Measurements from ENCODE around the gene SLC49A4. TPM values are rescaled to one million over a fixed set of nuclear protein-coding genes. Genes with fewer than 3 reads are reported as not detected.

The SLC49A4 gene
- polyA plus RNA-seq, 3 donors, result 15.7 to 16.8 (median 16.3) TPM

- no peak for DNase-seq (ENCODE audit: low read depth in 3 of 3, low spot score in 2 of 3)
Observed at GRCh38 chr3:122926811-122927210, 131.9 kb downstream of the SLC49A4 start.

GRCh38 chr3:122927726-122928125 is 132.9 kb downstream of the SLC49A4 start:
- no peak for DNase-seq (ENCODE audit: low read depth in 3 of 3, low spot score in 2 of 3)

- no peak for DNase-seq (ENCODE audit: low read depth in 3 of 3, low spot score in 2 of 3)
Observed at GRCh38 chr3:122928396-122929187, 133.7 kb downstream of the SLC49A4 start.

GRCh38 chr3:122929188-122930062 is 134.6 kb downstream of the SLC49A4 start:
- no peak for DNase-seq (ENCODE audit: low read depth in 3 of 3, low spot score in 2 of 3)

GRCh38 chr3:122930063-122930997 is 135.5 kb downstream of the SLC49A4 start:
- DNase-seq (ENCODE audit: low read depth in 3 of 3, low spot score in 2 of 3), result no peak

Other genes starting within 250 kb of the SLC49A4 start
- gene PARP9, start 230.8 kb upstream of the SLC49A4 start, polyA plus RNA-seq (ENCODE audit: insufficient read length in 3 of 3), result 10 to 100 TPM; 16.9 to 18.3 (median 17.2) TPM
- 10 to 100 TPM; 14.3 to 14.8 (median 14.6) TPM for gene DTX3L, start 230.7 kb upstream of the SLC49A4 start, polyA plus RNA-seq (ENCODE audit: insufficient read length in 3 of 3)
- under 1 TPM; 0.11 to 0.25 (median 0.14) TPM for gene PARP15, start 217.4 kb upstream of the SLC49A4 start, polyA plus RNA-seq (ENCODE audit: insufficient read length in 3 of 3)
- gene PARP14, start 114.2 kb upstream of the SLC49A4 start, polyA plus RNA-seq (ENCODE audit: insufficient read length in 3 of 3), result 10 to 100 TPM; 22.1 to 26.8 (median 22.6) TPM
- gene HSPBAP1, start 1.2 kb upstream of the SLC49A4 start, polyA plus RNA-seq (ENCODE audit: insufficient read length in 3 of 3), result 10 to 100 TPM in 2 of 3 donors, 1 to 10 TPM in 1; 10.0 to 11.6 (median 10.9) TPM
- 10 to 100 TPM; 17.5 to 25.6 (median 23.4) TPM for gene SEMA5B, start 232.7 kb downstream of the SLC49A4 start, polyA plus RNA-seq (ENCODE audit: insufficient read length in 3 of 3)

Measured in right renal cortex interstitium (tissue), 3 donors.